GM12878 (cell line): ENCODE results near the gene RABL6. TPM values are rescaled to one million over a fixed set of nuclear protein-coding genes. Genes with fewer than 3 reads are reported as not detected.
"Not testable (repeated sequence)": the region's sequence is repeated elsewhere in the genome, so short reads cannot be mapped to it uniquely, and the experiment has no call there.

ENCODE experiments used
- ATAC-seq: fragments of 200-7000 bp; cut with Tn5 transposase; 3 replicates; pipeline ENCODE4 v1.9.1; 2020; ENCODE audit warnings: mild to moderate bottlenecking, moderate library complexity
- BruUV-seq: library from RNA; stranded (reverse); fragments of 400-500 nt; replicated peaks from 2 replicates; lab custom pipeline; 2021; lab: Mats Ljungman, UMichigan
- CTCF ChIA-PET: fragments of 300-600 bp; sonication (Branson Sonifier 250); formaldehyde crosslinking; extraction: SDS; loops from one replicate; lab custom pipeline; 2021; ENCODE audit warnings: inconsistent platforms; lab: Yijun Ruan, JAX
- POLR2A ChIA-PET: fragments of 350-600 bp; formaldehyde crosslinking; extraction: SDS; loops from one replicate; lab custom pipeline; 2021; ENCODE audit warnings: inconsistent platforms; lab: Charles Lee
- RAD21 ChIA-PET: fragments of 300-600 bp; sonication (Branson Sonifier 250); formaldehyde crosslinking; loops from one replicate; lab custom pipeline; 2023; ENCODE audit warnings: antibody characterized with exemption; ENCODE audit not compliant: unreplicated experiment; lab: Charles Lee
- SMC1A ChIA-PET: fragments of 300-600 bp; sonication (Branson Sonifier 250); formaldehyde crosslinking; loops from one replicate; lab custom pipeline; 2023; ENCODE audit not compliant: unreplicated experiment, uncharacterized antibody; lab: Charles Lee
- DNase-seq: peaks from one replicate; pipeline ENCODE4 v3.0.0-alpha.2; 2011; ENCODE audit warnings: low read depth, low spot score
- FAIRE-seq: peaks from 3 replicates; lab custom pipeline; 2011; peaks lifted over from hg19 to GRCh38; lab: Jason Lieb, UNC
- H2AFZ ChIP-seq: 2 replicates; pipeline ENCODE4 v1.6.0; 2011; ENCODE audit warnings: low read depth, low read length, control low read depth; ENCODE audit not compliant: control insufficient read depth
- H3K27ac ChIP-seq: 2 replicates; pipeline ENCODE4 v1.5.1; 2011; ENCODE audit warnings: control low read depth; ENCODE audit not compliant: control insufficient read depth, insufficient read depth
- H3K27me3 ChIP-seq, 2 experiments: replicated peaks in 1 of 2; 2 replicates each; pipeline versions ENCODE4 v1.6.0 to v1.6.1; 2011; ENCODE audit warnings: low read length in 1 of 2; ENCODE audit not compliant: control insufficient read depth in 2 of 2, insufficient read depth in 2 of 2
- H3K36me3 ChIP-seq, 2 experiments: 2 replicates each; pipeline ENCODE4 v1.5.1; 2011; ENCODE audit warnings: low read length in 1 of 2; ENCODE audit not compliant: control insufficient read depth in 2 of 2, insufficient read depth in 2 of 2
- H3K4me1 ChIP-seq: 2 replicates; pipeline ENCODE4 v1.6.1; 2011; ENCODE audit warnings: mild to moderate bottlenecking, low read length, moderate library complexity, mixed read lengths; ENCODE audit not compliant: control insufficient read depth, insufficient read depth
- H3K4me2 ChIP-seq: 2 replicates; pipeline ENCODE4 v1.6.0; 2011; ENCODE audit warnings: control low read depth; ENCODE audit not compliant: control insufficient read depth, insufficient read depth
- H3K4me3 ChIP-seq: fragments of 200-600 bp; sonication (generic); 2 replicates; pipeline ENCODE4 v1.5.1; 2016
- H3K79me2 ChIP-seq: 2 replicates; pipeline ENCODE4 v1.6.0; 2011; ENCODE audit warnings: low read length; ENCODE audit not compliant: control insufficient read depth, insufficient read depth
- H3K9ac ChIP-seq: 2 replicates; pipeline ENCODE4 v1.8.0; 2011; ENCODE audit warnings: low read length, control low read depth, mixed read lengths; ENCODE audit not compliant: control insufficient read depth, insufficient read depth
- H3K9me3 ChIP-seq: replicated peaks from 3 replicates; pipeline ENCODE4 v1.5.1; 2011; ENCODE audit warnings: mild to moderate bottlenecking, low read length; ENCODE audit not compliant: control insufficient read depth, insufficient read depth
- H4K20me1 ChIP-seq: 2 replicates; pipeline ENCODE4 v1.6.0; 2011; ENCODE audit not compliant: control insufficient read depth, insufficient read depth
- CTCF ChIP-seq, 3 experiments: IDR thresholded peaks in 2 of 3; conservative IDR thresholded peaks in 1 of 3; 2 replicates each; pipeline ENCODE4 v1.5.1; 2011; ENCODE audit warnings: low read depth in 3 of 3, low read length in 3 of 3, mild to moderate bottlenecking in 3 of 3, control low read depth in 2 of 3, moderate library complexity in 2 of 3, inconsistent platforms in 1 of 3, mixed read lengths in 1 of 3; ENCODE audit not compliant: control insufficient read depth in 2 of 3, insufficient read depth in 1 of 3; ENCODE audit errors: extremely low read depth in 1 of 3
- JUNB ChIP-seq: IDR thresholded peaks from 2 replicates; pipeline ENCODE4 v1.6.1; 2016; ENCODE audit warnings: antibody characterized with exemption, mild to moderate bottlenecking
- PML ChIP-seq: IDR thresholded peaks from 2 replicates; pipeline ENCODE4 v1.6.1; 2012; ENCODE audit warnings: low read length, inconsistent platforms
- RAD21 ChIP-seq: IDR thresholded peaks from 2 replicates; pipeline ENCODE4 v1.6.1; 2011; ENCODE audit warnings: mild to moderate bottlenecking, low read depth, low read length, moderate library complexity; ENCODE audit not compliant: insufficient read depth
- STAT3 ChIP-seq: IDR thresholded peaks from 2 replicates; pipeline ENCODE4 v1.6.1; 2011; ENCODE audit warnings: low read depth, low read length, improper control_type of control experiment
- YY1 ChIP-seq: IDR thresholded peaks from 2 replicates; pipeline ENCODE4 v1.6.1; 2011; ENCODE audit warnings: low read depth, mild to moderate bottlenecking, low read length
- ZNF592 ChIP-seq: fragments of 450-650 bp; IDR thresholded peaks from 2 replicates; pipeline ENCODE4 v1.6.1; 2017; ENCODE audit warnings: mild to moderate bottlenecking, moderate library complexity
- WGBS: methylation state at CpG from one replicate; pipeline ENCODE4 v1.1.6; 2016; ENCODE audit warnings: low lambda C conversion rate; ENCODE audit not compliant: insufficient replicate concordance, insufficient coverage; ENCODE audit errors: missing lambda C conversion rate; 5-methylcytosine and 5-hydroxymethylcytosine counted together
- in situ Hi-C: fragments of 300-500 bp; cut with MboI; formaldehyde crosslinking; loops from 9 replicates; pipeline ENCODE4 v1.14.3; 2018; ENCODE audit warnings: mixed read lengths
- intact Hi-C: fragments of 100-400 bp; cut with micrococcal nuclease; formaldehyde crosslinking; loops from one replicate; pipeline ENCODE4 v1.14.2; 2022; ENCODE audit not compliant: unreplicated experiment
- polyA plus RNA-seq, 11 experiments: library from polyadenylated mRNA; depleted of rRNA in 4 of 11; unstranded in 6 of 11; stranded (reverse) in 5 of 11; fragments of >200 nt; fragmentation: Nextera tagmentation in 4 of 11; fragmentation: Illumina TruSeq in 1 of 11; extraction: Ambion mirVana in 4 of 11; extraction: Trizol in 1 of 11; gene quantifications; 1 replicate in 1 of 11; 2 replicates in 10 of 11; pipeline versions ENCODE4 v1.2.1 to v1.2.3, GENCODE V29; 2011 to 2016; ENCODE audit warnings: inconsistent platforms in 2 of 11, missing spikeins in 2 of 11, low read depth in 1 of 11
- total RNA-seq, 4 experiments: library from RNA; depleted of rRNA in 3 of 4; stranded (reverse); fragments of >200 nt in 3 of 4; fragmentation: Illumina TruSeq in 1 of 4; extraction: Trizol in 1 of 4; gene quantifications; 2 replicates each; pipeline versions ENCODE4 v1.2.1 to v1.2.3, GENCODE V29; 2013 to 2021

RABL6 gene
- total and polyA plus RNA-seq, 10 of the 15 experiments (the other 5 are each of a cell fraction or from before 2014, with no cell fraction given), result 1.4 to 134 (median 42.7) TPM

GRCh38 chr9:136760834-136761544, 46.8 kb upstream of the RABL6 start:
- H3K4me3 ChIP-seq, H4K20me1 ChIP-seq, H3K27me3 ChIP-seq, in situ Hi-C loops, intact Hi-C loops, H3K36me3 ChIP-seq, DNase-seq, H3K9me3 ChIP-seq, H3K4me1 ChIP-seq, SMC1A ChIA-PET, H3K9ac ChIP-seq, H3K4me2 ChIP-seq, RAD21 ChIA-PET, BruUV-seq, H2AFZ ChIP-seq, H3K79me2 ChIP-seq, H3K27ac ChIP-seq: not testable (repeated sequence)
- ATAC-seq, result peak; percentile 60
- TF ChIP-seq RAD21, result peak; percentile 36; the same call in 1 of the 2 replicates
- TF ChIP-seq CTCF (IDR thresholded peaks at IDR 0.05 in 2 of 3, conservative IDR thresholded peaks at IDR 0.05 in 1 of 3; ENCODE audit: control insufficient read depth in 2 of 3, extremely low read depth in 1 of 3, insufficient read depth in 1 of 3, low read depth in 3 of 3, low read length in 3 of 3), result peak; percentile 56 to 78 (median 63)
- FAIRE-seq, result peak; percentile 7
- CTCF ChIA-PET, result interaction anchor here (0.7 to 2.8 kb wide), 6 partner anchors 17 to 46 kb away, joined by 3 to 16 read pairs (median 3); no protein-coding TSS in a partner anchor
- WGBS, result 21% methylated on average over 19 of the region's 22 CpGs
- POLR2A ChIA-PET, result interaction anchor here (0.6 to 1.4 kb wide), 2 partner anchors 17 to 357 kb away, joined by 3 to 5 read pairs; no protein-coding TSS in a partner anchor

GRCh38 chr9:136761545-136761981, 46.2 kb upstream of the RABL6 start:
- in situ Hi-C loops (no loop called here), intact Hi-C loops (no loop called here)
- ChIA-PET RAD21 (no interaction called here), SMC1A (no interaction called here), CTCF (interaction anchor here (0.7 to 2.8 kb wide), 5 partner anchors 17 to 45 kb away, joined by 3 to 16 read pairs (median 3); no protein-coding TSS in a partner anchor), POLR2A (interaction anchor here (0.6 to 1.4 kb wide), 2 partner anchors 16 to 357 kb away, joined by 3 to 5 read pairs; no protein-coding TSS in a partner anchor)
- Histone ChIP-seq H3K4me2 (no peak overlapping the region), H3K4me3 (no peak overlapping the region), H3K9me3 (no peaks in the 10 kb centered on the region; the same call in 2 of the 3 replicates), H3K9ac (no peak overlapping the region), H3K4me1 (peaks cover 11% of the 10 kb centered on the region), H3K27me3 (no peaks in the 10 kb centered on the region), H3K79me2 (no peaks in the 10 kb centered on the region), H3K27ac (no peak overlapping the region), H3K36me3 (no peaks in the 10 kb centered on the region), H4K20me1 (no peaks in the 10 kb centered on the region), H2AFZ (no peak overlapping the region)
- 41% methylated on average over 8 of the region's 13 CpGs for WGBS
- no TSS peak for BruUV-seq
- no peak for ATAC-seq
- TF ChIP-seq ZNF592 (no peak), JUNB (no peak), YY1 (no peak), STAT3 (no peak), PML (no peak)
- FAIRE-seq, result no peak
- no peak for DNase-seq
